COR-L47 (cell line): ENCODE data around the gene MORN1.

Experiments
- DNase-seq: peaks from one replicate; lab custom pipeline; 2025; lab: John Stamatoyannopoulos, UW

MORN1 gene

DNA sequence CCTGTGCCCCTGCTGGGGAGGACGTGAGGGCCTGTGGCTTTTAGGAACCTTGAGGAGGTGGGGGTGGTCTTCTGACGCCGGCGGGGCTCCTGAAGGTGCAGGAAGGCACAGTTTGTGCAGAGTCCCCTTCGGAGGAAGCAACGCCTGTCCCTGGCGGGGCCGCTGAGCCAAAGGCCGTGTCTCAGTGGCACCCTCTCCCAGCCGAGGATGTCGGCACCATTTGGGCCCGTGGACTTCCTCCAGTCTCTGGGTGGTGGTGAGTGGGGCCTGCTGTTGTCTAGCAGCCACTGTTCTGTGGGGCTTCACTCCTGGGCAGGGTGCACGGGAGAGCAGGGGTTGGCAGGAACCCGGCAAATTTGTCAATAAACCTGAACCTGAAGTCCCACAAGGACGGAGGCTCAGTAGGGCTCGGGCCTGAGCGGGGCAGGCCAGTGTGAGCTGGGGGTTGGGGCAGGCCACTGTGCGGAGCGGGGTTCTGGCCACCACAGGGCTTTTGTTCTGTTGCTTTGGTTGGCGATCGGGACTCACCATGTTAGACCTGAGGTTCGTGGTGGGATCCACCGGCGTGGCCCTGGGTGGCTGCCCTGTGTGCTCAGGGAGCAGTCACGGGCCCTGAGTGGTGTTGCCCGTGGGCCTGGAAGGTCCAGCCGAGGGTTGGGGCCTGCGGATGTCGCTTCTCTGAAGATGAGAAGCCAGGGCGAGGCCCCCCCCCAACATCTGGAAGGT is 98.5 kb downstream of the MORN1 start:
- DNase-seq, result no peak

DNA sequence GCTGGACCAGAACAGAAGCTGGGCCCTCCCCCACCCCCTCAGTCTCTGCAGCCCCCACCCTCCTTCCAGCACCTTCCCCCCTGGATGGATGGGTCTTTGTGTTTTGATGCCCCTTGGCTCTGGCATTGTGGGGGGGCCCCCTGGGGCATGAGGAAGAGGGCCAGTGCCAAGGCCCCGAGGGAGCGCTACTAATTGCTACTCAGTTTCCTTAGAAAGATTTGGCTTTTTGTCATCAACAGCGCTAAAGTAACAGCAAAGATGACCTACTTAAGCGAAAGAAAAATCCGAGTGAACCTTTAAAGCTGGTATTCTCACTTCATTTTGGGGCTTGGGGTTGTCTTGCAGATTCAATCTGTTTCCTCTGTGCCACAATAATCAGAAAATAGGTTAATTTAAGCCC is 99.8 kb downstream of the MORN1 start:
- DNase-seq, result no peak

DNA sequence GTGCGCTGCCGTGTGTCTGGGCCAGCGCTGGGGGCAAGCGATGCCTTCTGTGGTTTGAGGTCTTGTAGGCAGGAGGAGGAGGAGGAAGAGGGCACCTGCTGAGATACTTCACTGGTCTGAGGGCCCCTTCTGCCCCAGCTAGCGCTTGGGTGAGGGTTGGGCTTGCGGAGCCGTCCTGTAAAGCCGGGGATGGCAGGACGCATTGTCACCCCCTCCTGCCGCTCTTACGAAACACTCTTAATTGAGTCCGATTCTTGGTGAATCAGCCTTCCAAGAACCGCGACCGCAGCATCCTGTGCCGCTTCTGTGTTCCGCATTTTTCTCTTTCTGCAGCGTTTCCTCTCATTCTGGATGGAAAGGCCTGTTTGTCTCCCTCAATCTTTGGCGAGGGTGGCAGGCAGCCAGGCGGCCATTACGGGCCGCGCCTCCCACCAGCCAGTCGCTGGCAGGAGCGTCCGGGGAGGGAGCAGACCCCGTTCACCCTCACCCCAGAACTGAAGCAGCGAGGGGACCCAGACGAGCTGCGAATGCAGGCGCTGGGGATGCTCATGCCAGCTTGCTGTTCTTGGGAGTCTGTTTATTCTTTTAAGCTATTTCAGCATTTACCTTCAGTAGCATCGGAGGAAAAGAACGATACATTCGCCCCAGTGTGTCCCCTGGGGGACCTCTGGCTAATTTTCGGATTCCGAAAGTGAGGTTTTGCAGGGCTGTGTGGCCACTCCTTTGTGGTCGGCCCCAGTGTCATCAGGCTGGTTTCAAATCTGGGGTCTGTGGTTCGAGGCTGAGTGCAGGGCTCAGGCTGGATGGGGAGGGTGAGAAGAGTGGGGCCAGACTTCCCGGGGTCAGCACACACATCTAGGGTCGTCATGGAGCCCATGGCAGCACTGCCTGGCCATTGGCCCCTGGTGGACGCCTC is 100.5 kb downstream of the MORN1 start:
- DNase-seq, result no peak

DNA sequence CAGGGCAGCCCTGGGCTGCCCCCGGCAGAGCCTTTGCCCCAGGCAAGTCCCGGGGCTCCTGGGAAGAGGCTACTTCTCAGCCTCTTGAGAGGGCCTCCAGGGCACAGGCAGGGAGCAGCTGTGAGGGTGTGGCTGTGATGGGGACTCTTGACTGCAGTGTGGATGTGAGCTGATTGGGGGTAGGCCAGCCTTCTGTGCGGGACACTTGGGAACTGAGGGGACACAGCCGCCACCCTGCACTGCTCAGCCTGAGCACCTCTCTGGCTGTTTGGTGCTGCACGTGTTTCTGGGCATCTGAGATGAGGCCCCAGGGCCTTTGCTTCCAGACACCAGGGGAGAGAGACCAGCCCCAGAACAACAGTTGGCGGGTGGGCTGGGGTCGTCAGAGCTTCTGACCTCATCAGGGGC is 101.2 kb downstream of the MORN1 start:
- DNase-seq, result no peak

DNA sequence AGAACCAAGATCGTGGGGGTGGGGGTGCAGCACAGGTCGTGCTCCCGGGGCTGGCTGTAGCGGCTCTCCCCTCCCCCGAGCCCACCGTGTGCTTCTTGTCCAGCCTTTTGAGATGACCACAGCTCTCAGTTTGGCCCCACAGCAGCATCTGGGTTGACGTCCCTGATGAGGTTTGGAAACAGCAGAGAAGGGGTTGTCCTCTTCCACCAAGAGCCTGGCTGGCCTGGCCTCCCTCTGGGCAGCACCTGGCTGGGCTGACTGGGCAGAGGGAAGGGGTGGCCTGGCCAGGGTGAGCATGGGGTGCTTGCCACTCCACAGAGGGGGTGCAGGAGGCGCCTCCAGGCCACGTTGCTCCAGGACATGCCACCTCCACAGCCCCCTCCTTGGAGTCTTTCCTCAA is 101.7 kb downstream of the MORN1 start:
- no peak for DNase-seq

DNA sequence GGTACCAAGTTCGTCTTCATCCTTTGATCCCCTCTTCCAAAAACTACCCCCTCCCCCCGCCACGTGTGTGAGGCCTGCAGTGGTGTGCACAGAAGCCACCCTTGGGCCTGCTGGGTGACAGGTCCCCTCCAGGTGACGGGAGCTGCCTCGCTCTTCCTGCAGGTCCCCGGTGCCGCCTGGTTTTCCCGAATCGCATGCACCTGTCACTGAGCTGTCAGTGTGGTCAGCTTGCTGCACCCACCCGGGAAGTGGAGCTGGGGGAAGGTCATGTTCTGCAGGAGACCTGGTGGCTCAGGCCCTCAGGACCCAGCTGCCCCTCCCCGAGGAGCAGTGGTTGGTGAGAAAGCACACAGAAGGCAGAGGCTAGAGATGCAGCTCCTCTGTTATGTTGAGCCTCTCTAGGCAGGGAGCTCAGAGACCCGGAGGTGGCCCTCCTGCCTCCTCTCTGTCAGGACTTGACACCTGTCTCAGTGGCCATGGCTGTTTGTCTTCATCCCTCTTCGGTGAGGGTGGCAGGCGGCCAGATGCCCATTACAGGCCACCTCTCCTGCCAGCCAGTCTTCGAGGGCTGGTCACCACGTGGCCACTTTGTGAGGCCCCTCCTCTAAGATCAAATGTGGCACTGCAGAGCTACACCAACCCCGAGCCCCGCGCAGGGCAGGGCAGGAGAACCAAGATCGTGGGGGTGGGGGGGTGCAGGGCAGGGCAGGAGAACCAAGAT is 102.4 kb downstream of the MORN1 start:
- no peak for DNase-seq

DNA sequence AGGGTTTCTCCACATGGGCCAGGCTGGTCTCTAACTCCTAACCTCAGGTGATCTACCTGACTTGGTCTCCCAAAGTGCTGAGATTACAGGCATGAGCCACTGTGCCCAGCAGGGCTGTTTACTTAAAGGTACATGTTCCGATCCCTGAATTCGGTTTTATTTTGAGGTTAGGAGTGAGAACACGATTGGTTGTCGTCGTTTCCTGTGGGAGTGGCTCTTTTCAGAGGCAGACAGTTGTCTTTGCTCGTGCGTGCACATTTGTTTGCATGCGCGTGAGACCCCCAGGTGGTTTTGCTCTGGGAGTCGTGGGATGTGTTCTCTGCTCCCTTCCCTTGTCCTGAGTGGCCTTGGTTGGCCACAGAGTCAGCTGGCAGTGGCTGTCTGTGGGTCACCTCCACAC is 103.0 kb downstream of the MORN1 start:
- no peak for DNase-seq

DNA sequence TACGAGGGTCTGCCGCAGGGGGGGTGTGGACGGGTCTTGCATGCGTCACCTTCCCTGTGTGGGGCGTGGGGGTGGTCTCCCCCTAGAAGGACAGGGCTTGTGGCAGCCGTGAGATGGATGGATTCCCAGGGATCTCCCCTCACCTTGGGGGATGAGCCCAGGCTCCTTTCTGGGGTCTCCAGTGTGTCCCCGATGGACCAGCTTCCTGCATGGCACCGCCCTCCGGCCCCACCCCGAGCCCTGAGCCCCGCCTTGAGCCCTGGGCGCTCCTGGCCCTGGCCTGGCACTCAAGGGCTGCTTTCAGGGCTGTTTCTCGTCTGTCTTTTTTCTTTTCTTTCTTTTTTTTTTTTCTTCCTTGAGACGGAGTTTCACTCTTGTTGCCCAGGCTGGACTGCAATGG is 103.7 kb downstream of the MORN1 start:
- DNase-seq, result no peak

DNA sequence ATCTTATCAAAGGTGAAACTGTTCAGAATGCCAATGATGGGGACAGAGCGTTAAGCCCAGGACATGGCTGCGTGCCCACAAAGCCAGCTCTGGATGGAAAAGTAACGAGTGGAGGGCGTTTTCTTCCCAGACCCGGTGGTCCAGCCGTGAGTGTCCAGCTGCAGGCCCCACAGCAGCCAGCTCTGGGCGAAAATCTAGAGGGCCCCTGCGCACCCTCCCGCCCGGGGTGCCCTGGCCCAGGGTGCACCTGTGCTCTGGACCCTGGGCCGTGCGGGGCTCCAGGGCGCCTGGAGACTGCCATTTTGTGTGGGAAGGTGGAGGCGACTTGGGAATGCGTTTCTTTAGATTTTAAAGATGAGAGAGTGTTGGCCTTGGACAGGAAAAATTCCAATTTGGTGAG is 104.4 kb downstream of the MORN1 start:
- DNase-seq, result no peak

DNA sequence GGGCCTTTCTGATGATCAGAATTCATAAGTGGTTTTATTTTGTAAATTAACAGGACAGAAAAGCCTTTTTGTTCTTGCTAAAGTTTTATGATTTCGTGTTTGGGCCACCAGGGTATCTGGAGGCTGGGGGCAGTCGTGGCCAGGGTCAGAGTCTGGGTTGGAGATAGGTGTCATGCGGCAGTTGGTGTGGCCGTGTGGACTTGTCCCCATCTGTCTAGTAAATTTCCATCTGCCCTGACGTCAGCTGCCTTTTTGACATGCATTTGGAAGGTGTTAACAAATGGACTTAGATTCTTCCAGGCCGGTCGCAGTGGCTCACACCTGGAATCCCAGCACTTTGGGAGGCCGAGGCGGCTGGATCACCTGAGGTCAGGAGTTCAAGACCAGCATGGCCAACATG is 106.4 kb downstream of the MORN1 start:
- no peak for DNase-seq

DNA sequence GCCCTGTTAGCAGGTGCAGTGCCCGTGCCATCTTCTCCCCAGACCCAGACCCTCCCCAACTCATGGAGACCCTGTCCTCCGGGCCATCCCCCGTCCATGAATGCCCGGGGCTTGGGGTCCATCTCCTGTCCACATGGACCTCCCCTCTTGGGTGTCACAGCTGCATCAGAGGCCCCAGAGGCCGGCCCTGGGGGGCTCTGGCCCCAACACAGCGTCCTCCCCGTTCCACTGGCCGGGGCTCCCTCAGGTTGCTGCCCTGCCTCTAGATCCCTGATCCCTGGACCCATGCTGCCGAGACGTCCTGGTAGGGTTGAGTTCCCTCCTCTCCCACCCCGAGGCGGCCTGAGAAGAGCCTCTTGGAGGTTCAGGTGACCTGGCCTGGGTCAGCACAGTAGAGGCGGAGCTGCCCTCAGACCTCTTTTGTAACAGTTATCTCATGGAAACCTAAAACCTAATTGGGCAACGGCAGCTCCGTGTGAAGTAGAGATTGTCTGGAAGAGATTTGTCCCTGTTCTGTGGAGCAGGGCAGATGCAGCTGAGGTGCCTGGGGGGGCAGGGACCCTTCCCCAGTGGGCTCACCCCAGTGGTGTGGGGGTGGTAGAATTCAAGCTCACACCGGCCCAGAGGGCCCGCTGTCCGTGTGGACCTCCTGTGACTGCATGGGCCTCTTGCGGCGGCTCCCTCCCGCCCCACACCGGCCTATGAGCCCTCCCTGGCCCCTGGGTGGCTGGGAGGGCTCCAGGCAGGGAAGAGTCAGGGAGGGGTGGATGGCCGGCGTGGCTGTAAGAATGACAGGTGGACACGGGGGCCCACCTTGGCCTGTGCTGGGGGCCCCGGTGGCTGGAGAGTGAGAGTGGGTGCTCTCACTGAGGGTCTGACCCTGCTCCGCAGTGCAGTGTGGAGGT is 107.1 kb downstream of the MORN1 start:
- no peak for DNase-seq

DNA sequence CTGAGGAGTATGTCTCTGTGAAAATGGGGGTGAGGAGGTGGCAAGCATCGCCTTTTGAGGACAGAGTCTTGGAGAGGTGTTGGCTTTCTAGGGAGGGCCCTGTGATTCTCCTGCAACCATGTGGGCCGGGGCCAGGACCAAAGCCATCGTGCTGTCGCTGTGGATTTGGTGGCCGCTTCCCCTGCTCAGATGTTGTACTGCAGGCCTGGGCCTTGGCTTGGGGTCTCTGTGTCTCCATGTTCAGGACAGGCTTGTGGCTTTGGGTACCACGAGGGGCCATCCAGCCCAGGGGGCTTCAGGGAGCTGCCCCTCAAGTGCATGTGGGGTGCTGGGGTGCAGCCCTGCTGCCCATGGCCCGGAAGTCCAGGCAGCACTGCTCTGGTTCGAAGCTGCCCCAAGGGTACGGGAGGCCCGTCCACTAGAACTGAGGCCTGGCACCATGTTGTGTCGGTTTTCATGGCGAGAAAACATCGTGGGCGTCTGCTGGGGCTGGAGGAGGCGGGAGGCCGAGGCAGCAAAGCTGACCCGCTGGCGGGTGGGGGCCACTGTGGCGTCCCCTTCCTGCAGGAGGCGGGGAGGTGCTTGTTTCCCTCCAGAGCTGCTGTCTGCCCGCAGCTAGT is 107.9 kb downstream of the MORN1 start:
- no peak for DNase-seq

DNA sequence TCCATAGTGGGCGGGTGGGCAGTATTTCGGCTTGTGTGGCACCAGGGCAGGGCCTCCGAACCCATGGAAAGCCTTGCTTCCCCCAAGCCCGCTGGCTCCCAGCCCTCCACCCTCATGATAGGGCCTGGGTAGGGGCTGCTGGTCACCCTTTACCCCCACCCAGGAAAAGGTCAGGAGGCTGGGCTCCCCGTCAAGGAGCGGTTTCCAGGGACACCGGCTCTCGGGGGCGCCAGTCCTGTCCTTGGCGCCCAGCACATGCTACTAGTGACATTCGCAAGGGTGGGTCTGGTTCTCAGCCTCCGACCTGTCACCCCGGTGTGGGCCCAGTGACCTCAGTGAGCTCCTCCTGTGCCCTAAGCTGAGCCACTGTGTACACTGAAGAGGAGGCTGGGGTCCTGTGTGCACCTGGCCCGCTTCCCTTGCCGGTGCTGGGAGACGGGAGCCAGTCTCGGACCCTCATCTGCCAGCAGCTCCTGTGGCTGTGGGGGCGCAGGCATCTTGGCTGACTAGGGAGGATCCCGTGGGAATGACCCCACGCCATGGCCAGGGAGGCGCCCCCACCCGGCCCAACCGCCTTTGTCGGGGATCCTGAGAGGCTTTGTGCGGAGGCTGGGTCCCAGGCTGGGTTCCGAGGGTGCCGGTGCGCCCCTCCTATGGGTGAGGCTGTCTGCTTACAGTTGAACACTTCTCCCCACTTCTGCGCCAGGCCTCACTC is 108.6 kb downstream of the MORN1 start:
- DNase-seq, result no peak

DNA sequence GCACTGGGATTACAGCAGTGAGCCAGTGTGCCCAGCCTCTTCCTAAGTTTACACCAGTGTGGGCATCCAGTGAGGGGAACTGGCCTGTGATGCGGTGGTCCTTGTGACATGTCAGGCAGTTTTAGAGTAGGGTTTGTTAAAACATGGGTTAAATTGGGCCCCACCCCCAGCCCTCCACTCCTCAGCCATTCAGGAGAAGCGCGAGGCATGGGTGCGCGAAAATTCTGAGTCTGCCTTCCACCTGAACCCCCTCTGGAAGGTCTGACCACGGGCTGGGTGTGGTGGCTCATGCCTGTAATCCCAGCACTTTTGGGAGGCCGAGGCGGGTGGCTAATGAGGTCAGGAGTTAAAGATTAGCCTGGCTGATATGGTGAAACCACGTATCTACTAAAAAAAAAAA is 111.5 kb downstream of the MORN1 start:
- DNase-seq, result no peak

DNA sequence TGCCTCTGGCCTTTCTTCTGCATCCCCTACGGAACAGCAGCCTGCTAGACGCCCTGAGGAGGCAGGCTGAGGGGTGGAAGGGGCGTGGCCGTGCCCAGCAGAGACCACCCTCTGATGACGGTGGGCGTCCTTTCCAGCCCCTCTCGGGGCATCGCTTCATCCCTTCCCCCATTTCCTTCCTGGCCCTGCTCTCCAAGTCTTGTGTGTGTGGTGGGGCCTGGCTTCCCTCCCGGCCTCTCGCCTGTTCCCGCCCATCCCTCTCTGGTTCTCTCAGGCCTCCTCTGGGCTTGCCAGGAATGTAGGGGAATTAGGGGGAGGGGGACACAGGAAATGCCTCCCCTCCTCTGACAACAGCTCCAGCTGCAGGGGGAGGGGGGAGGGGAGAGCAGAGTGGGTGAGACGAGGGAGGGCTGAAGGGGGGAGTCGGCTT is 112.1 kb downstream of the MORN1 start:
- DNase-seq, result no peak

DNA sequence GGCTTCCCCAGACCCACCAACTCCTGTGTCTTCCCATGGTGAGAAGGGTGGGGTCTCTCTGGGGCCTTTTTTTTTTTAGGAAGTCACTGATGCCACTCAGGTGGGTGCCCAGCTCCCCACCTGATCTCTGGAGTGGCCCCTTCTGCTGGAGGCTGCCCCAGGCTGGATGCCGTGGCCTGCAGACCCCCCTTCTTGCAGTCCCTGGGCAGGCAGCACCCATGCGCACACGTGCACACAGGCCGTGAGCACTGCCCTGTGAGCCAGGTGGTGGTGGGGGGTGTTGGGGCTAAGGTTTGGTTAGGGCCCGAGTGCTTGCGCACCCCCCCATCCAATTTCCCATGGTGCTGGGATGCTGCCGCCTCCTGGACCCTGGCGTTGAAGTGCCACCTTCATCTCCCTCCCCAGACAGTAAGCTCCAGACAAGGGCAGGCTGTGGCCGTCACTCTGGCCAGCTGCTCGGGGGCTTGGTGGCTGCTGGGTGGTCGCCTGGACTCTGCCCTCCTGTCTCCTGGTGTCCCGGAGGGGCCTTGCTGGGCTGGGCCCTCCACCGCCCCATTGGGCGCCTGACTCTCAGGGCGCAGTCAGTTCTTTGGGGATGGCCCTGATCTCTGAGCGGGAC is 112.7 kb downstream of the MORN1 start:
- DNase-seq, result no peak

DNA sequence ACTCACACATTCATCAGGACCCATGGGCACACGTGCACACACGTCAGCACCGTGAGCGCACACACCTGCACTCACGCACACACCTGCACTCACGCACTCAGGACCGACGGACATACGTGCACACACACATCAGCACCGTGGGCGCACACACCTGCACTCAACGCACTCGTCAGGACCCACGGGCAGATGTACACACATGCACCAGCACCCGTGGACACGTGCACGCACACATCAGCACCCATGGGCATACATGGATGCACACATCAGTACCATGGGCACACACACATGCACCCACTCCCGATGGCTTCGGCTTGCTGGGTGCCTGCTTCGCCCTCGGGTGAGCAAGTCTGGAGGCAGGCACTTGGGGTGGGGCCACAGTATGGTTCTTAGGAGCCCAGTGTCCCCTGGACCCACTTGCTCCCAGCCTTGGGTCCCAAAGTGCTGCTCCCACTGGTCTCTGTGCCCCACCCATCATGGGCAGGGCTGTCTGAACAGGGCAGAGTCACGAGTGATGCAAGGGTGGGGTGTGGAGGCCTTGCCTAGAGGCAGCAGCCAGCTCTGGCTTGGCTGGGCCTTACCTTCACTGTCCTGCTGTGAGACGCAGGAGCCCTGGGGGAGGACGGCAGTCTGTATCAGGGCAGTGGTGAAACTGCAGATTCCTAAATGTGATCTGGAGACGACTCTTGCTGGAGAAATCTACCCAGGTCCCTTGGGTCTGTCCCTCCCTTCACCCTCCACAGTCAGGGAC is 113.4 kb downstream of the MORN1 start:
- no peak for DNase-seq

DNA sequence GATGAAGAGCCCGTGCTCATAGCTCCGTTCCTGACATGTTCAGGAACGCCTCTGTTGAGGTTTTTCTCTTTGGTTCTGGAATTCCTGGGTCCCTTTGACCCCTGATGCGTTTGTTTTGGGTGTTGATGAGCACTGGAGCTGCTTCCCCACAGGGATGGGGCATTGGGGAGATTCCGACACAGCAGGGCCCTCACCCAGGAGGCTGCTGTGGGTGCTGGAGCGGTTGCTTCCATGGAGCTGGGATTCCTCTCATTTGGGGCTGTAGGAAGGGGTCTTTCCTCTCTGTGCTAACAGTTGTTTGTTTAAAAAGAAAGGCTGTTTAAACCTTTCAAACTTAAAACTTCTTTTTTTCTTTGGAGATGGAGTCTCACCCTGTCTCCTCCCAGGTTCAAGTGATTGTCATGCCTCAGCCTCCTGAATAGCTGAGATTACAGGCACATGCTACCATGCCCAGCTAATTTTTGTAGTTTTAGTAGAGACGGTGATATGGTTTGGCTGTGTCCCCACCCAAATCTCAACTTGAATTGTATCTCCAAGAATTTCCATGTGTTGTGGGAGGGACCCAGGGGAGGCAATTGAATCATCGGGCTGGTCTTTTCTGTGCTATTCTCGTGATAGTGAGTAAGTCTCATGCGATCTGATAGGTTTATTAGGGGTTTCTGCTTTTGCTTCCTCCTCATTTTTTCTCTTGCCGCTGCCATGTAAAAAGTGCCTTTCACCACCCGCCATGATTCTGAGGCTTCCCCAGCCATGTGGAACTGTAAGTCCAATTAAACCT is 114.4 kb downstream of the MORN1 start:
- no peak for DNase-seq
